GM19025 (cell line): ENCODE measurements around the gene MCM9.

Experiments
- ATAC-seq: cut with Tn5 transposase; IDR thresholded peaks from one replicate; pipeline ENCODE4 v1.9.1; 2021; ENCODE audit warnings: mild to moderate bottlenecking, low read depth, moderate library complexity; ENCODE audit not compliant: unreplicated experiment

Gene MCM9

GRCh38 chr6:118894425-118895260 lies 40.3 kb downstream of the MCM9 start:
- peak; percentile 40 for ATAC-seq

GRCh38 chr6:118893807-118894424 lies 41.0 kb downstream of the MCM9 start, which contains the start of gene ASF1A:
Gene ASF1A, plus strand, starts transcription at chr6:118894152. Its CDS starts 262 bp downstream, at chr6:118894414.
- ATAC-seq, result peak; percentile 59

- ATAC-seq, result no peak
These were observed 41.7 kb downstream of the MCM9 start for GRCh38 chr6:118893064-118893806.

- ATAC-seq, result no peak
These were observed 42.5 kb downstream of the MCM9 start for GRCh38 chr6:118892355-118892991.

GRCh38 chr6:118890997-118891790 lies 43.8 kb downstream of the MCM9 start:
- ATAC-seq, result no peak

GRCh38 chr6:118889163-118889562 lies 45.8 kb downstream of the MCM9 start:
- ATAC-seq, result no peak

- ATAC-seq, result no peak
These were observed 48.3 kb downstream of the MCM9 start for GRCh38 chr6:118886641-118887040.

GRCh38 chr6:118882314-118882905 lies 52.5 kb downstream of the MCM9 start:
- ATAC-seq, result no peak

GRCh38 chr6:118881440-118882313 lies 53.3 kb downstream of the MCM9 start:
- peak; percentile 72 for ATAC-seq

- ATAC-seq, result no peak
These were observed 57.2 kb downstream of the MCM9 start for GRCh38 chr6:118877806-118878205.

- ATAC-seq, result no peak
These were observed 58.1 kb downstream of the MCM9 start for GRCh38 chr6:118876814-118877213.

GRCh38 chr6:118876198-118876597 lies 58.8 kb downstream of the MCM9 start:
- no peak for ATAC-seq

- no peak for ATAC-seq
These were observed 59.3 kb downstream of the MCM9 start for GRCh38 chr6:118875672-118876071.

GRCh38 chr6:118873239-118873638 lies 61.7 kb downstream of the MCM9 start:
- ATAC-seq, result no peak

GRCh38 chr6:118872726-118873125 lies 62.2 kb downstream of the MCM9 start:
- no peak for ATAC-seq

GRCh38 chr6:118872318-118872717 lies 62.6 kb downstream of the MCM9 start:
- no peak for ATAC-seq

- ATAC-seq, result no peak
These were observed 63.6 kb downstream of the MCM9 start for GRCh38 chr6:118871331-118871730.

GRCh38 chr6:118869894-118870589 lies 64.9 kb downstream of the MCM9 start:
- no peak for ATAC-seq
